Activated T-cell treated with anti-CD3 and anti-CD28 coated beads for 48 hours (primary cell): ENCODE data around the gene MAPRE2.

ENCODE experiments used
- DNase-seq: peaks from one replicate; pipeline ENCODE4 v3.0.0-alpha.2; 2020; ENCODE audit warnings: low read depth

Gene MAPRE2

DNA sequence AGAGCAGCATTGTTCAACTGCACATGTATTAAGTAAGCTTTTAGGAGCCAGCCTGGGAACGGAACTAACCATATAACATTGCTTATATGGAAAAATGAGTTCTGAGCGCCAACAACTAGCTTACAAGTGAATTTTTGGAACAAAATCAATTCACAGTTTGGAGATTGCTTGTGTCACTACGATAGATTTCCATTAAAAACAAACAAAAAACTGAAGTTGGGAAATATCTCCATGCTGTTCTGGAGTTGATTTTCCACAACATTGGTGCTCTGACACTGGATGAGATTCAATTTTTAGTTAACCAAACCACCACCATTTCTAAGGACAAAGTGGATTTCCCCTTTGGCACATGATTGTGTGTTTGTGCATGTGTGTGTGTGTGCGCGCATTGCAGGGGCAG lies 142.7 kb downstream of the MAPRE2 start:
- no peak for DNase-seq

DNA sequence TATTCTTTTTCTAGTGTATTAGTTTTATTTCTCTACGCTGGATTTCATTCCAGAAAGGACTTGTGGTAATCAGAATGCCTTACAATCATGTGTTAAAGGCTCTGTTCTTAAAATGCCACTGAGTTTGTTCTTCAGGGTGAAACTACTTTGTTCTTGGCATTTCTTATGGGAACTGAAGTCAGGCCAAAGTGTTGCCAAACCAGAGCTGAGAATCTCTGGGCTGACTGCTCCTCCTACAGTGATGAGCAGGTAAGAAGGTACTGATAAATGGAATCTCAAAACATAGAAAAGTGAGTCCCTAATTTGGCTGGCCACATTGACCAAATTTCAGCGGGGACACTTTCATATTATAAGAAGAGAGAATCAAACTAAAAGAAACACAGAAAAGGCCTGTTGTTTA lies 144.6 kb downstream of the MAPRE2 start:
- DNase-seq, result no peak

DNA sequence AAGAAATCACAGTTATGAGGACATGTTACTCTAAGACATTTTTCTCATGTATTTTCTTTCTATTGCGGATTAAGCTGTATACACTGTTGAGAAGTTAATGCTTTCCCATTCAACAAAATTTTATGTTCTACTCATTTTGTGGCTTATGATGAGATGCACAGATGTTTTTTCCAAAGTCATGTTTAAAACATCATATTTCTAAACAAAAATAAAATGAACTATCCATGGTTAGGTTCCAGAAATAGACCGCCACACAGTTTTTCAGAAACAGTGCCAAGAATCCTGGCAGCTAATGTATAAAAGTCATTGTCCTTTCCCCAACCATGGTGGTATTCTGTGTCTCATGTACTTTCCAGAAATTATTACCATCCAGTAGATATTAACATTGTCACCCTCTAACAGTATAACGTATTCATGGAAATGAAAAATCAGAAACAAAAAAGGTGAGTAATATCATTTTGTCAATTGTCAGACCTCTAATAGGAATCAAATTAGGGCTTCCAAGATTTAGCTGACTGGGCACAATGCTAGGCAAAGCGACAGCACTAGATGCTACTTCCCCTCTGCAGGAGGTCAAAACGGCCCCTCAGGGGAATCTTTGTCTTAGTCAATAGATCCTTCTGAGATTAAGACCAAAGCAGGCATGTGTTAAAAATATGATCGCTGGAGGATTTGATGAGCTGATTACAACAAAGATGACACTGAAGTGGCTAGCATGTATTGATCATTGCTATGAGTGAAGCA lies 145.2 kb downstream of the MAPRE2 start:
- no peak for DNase-seq

DNA sequence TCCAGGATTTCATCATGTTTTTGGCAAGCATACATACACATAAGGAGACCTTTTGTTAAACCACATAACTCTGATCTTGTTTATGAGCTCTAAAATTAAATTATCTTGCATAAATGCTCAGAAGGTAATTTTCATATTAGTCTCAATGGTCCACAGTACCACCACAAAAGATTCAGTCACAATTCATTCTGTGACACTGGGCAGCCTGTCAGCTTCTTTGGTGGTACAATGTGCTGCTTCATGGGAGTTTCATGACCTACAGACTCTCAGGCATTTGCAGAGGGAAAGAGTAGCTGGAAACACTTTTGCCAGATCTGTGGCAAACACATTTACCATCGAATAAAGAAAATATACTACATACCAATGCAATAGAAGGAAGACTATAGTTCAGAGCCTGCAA lies 148.3 kb downstream of the MAPRE2 start:
- no peak for DNase-seq

DNA sequence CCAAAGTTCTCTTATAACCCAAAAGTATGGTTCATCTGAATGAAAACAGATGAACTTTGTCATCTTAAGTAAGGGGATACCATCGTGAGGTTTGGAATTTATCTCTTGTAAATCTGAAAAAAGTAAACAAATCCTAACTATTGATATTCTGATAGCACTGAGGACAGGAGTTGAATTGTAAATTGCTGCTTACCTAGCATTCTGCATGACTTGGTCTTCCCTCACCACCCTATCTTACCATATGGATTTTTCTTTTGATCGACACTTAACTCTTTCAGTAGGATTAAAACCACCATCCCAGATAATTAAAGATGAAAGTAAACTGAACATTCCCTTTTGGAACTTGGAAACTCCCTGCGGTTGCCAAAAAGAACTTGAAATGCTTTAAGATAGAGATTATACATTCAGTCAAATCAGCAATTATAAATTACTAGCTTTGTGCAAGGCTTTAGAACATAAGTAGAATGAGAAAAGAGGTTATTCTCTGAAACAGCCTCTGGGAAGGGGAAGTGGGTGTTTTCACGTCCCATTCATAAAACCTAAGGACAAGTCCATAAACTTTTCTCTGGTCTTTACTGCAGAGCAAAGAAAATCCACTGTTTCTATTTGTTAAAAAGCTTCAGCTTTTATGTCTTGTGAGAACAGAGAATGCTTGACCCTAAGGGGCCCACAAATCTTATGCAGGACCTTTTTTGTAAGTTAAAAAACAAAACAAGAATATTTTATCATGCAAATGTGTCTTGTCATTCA lies 149.9 kb downstream of the MAPRE2 start:
- DNase-seq, result no peak

DNA sequence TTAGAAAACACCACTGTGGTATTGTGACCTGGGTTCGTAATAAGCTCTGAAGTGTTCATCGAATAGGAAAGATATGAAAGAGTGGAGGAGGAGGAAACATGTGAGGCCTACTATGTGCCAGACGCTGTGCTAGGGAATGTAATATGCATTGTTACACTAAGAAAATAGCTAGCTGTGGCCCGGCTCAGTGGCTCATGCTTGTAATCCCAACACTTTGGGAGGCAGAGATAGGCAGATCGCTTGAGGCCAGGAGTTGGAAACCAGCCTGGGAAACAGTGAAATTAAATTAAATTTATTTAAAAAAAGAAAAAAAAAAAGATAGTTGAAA lies 150.4 kb downstream of the MAPRE2 start:
- no peak for DNase-seq

DNA sequence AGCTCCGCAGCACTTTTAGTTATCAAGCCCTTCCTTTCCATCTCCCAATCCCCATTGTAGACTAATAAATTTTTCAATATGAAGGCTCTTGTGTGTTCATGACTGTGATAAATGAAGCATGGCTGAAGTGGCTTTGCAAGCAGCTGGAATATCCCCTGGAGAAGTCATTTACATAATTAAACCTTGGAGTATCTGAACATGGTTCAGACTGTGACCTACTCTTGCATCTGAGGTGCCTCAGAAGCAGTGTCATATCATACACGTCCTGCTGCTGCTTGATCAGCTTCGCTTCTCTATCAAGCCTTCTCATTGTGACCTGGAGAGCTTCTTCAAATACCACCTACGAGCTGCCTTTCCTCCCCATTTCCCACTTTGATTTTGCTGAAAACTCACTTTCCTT lies 151.2 kb downstream of the MAPRE2 start:
- no peak for DNase-seq
